ENCODE measurements around the gene TMEM238. TPM values are rescaled to one million over a fixed set of nuclear protein-coding genes. Genes with fewer than 3 reads are reported as not detected.
"Not testable (repeated sequence)": the region's sequence is repeated elsewhere in the genome, so short reads cannot be mapped to it uniquely, and the experiment has no call there.

Gene TMEM238, protein sequence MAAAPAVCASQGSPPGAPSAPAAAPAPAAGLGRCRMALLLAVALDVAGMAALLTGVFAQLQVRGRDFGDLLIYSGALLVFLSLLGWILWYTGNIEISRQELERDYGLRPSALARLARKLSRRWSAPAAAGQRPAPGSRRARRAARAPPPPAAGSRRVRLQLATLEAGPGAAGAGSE
- 4.2 TPM for total RNA-seq

DNA sequence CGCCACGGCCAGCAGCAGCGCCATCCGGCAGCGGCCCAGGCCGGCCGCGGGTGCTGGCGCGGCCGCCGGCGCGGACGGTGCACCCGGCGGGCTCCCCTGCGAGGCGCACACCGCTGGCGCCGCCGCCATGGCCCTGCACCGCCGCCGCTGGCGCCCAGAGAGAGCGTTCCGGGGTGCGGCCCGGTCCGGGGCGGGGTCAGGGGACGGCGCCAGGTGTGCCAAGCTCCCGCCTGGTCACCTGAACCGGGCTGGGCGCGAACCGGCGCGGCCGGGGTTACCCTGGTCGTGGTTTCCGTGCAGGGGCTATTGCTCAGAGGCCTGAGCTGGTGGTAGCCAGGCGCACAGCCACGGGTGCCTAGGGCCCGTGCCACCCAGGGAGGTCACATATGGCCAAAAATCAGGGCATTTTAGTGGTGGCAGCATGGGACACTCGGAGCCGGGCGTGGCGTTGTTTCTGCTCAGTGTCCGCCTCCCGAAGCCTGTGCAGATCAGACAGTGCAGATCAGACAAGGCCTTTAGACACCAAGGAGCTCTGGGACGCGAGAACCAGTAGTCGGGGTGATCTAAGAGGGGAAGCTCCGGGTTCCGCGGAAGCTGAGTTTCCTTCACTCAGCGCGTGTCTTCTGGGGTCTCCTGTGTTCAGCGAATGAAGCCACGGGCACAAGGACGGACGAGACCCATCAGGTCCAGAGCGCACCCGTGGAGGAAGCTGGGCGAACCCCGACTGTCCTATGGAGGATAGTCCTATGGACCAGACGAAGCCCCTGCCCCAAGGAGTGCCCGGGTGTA, at the start of gene TMEM238:
TMEM238 (minus strand) TSS at position 162 of the 789 bp plus-strand sequence; CDS start at position 129, 33 bp downstream.
- DNase-seq, result peak; percentile 22

DNA sequence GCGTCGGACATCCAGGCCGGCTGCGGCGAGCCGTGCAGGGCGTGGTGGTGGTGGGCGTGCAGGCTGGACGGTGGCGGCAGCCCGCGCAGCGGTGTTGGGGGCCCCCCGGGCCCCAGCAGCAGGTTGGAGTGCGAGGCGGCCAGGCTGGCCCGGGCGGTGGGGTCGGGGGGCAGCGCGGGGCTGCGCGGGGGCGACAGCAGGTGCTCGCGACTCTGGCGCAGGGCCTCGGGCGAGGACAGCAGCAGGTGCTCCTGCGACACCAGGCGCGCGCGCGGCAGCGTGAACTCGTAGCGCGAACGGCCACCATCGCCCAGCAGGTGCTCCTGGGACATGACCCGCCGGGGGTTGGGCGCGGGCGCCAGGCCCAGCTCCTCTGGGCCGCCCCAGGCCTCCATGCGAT, 49.2 kb upstream of the TMEM238 start:
- DNase-seq, result no peak

DNA sequence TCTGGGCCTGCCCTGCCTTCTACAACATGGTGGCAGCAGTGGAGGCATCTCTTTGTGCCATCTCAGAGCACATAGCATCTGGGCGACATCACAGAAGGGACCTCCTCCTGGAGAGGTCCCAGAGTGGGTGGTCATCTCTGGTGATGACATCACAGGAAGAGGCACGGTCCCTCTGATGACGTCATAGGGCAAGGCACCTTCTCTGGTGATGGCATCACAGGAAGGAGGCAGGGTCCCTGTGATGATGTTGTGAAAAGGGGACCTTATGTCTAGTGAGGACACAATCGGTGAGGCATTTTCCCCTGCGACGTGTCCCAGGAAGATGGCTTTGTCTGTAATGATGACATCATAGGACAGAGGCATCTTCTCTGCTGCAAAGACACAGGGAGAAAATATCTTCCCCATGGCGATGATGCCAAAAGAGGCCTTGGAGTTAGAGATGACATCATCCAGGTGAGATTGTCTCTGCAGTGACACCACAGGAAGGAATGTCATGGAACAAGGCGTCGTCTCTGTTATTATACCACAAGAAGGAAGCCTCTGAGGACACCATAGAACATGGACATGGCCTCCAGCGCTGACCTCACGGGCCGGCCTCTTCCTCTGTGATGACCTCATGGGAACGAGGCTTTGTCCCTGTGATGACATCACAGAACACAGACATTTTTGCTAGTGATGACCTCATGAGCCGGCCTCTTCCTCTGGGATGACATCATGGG, 48.3 kb upstream of the TMEM238 start:
- no peak for DNase-seq

DNA sequence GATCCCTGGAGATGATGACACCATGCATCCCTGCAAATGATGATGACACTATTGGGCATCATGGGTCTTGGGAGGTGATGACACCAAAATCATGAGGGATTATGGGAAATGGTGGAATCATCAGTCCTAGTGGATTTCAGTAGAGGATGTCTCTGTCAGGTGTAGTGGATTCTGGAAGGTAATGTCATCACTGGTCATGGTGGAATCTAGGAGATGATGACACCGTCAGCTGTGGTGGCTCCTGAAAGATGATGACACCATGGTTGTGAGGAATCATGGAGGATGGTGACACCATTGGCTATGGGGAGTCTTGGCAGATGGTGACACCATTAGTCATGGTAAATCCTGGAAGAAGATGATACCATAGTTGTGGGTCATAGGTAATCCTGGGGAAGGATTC, 47.1 kb upstream of the TMEM238 start:
- DNase-seq, result no peak

DNA sequence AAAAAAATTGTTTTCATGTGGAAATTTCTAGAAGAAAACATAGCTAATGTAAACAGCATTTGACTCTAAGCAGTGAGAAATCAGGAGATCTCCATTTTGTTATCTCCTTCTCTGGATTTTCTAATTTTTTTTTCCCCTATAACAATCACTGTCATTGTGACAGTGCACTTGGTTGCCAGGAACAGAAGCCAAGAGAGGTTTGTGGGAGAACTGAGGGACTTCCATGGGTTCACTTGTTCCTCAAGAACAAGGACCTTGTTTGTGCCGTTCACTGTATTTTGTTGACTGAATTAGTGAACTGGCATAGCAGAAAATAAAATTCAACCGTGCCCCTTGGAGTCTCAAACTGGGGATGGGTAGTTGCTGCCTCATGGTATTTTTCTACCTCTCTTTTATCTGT, 42.0 kb upstream of the TMEM238 start:
- no peak for DNase-seq

DNA sequence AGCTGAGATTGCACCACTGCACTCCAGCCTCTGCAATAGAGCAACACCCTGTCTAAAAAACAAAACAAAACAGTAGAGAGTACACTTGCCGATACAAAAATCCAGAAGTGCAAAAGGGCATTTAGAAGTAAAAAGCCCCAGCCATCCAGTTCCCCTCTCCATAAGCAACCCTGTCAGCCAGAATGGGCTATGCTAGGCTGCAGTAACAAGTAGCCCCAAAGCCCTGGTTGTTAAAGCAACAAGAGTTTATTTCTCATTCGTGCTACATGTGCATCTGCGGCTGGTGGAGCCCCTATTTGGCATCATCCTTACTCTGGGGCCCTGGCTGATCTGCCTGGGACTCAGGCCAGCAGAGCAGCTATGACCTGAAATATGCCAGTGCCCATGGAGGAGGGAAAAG, 40.4 kb upstream of the TMEM238 start:
- no peak for DNase-seq

DNA sequence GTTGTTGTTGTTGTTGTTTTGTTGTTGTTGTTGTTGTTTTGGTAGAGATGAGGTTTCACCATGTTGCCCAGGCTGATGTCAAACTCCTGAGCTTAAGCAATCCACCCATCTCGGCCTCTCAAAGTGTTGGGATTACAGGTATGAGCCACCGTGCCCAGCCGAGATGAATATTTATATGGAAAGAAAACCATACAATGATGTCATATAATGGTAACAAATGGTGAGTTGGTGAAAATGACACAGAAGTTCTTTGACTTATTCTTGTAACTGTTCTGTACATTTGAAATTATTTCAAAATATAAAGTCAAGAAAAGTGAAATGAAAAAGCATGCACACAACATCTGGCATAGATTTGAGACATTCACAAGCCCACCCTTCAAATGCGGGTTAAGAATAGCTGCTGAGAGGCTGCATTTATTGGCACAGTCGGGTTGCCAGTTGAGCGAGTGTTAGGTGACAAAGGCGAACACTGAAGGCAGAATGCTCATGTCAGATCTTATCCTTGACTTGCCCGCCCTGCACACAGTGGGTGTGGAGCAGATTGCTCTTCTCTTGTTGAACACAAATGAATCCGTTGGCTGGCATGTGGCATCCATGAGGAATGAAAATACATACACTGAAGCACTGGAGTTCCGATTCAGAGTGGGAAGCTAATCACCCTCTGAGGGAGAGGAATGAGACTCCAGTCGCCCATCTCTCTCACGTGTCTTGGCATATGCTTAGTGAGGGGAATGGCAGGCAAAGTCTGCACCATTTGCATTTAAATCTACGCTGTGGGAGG, 39.3 kb upstream of the TMEM238 start:
- no peak for DNase-seq

DNA sequence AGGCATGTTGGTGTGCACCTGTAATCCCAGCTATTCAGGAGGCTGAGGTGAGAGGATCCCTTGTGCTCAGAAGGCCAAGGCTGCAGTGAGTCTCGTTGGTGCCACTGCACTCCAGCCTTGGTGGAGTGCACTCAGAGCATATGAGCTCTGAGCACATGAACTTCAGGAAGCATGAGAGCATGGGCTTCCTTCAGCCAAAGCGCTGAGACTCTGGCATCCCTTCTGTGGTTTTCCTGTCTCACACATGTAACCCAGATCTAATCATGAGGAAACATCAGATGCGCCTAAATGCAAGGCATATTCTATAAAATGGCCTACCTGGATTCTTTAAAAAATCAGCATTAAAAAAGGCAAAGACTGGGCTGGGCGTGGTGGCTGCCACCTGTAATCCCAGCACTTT, 37.2 kb upstream of the TMEM238 start:
- not testable (repeated sequence) for DNase-seq

DNA sequence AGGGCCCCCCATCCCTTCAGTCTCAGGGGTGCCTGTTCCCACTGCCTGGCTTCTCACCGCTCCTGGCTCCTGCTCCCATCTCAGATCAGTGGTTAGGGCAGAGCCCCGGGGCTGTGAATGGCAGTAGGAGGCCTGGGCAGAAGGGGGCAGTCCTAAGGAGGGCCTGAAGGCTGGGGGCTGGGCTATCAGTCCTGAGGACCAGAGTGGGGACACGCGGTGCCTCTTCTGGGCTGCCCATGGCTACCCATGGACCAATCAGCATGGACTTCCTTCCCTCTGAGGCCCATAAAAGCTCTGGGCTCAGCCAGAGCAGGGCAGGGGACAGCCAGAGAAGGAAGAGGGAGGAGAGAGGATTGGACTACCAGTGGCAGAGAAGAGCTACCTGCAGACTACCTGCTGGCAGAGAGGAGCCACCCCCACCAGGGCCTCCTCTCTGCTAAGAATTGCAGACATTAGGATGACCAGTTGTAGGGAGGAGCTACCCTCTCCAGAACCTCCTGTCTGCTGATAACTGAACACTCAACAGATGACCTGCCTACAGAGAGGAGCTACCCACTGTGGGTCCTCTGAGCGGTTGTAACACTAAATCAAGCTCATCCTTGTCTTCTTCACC, 35.6 kb upstream of the TMEM238 start:
- no peak for DNase-seq

DNA sequence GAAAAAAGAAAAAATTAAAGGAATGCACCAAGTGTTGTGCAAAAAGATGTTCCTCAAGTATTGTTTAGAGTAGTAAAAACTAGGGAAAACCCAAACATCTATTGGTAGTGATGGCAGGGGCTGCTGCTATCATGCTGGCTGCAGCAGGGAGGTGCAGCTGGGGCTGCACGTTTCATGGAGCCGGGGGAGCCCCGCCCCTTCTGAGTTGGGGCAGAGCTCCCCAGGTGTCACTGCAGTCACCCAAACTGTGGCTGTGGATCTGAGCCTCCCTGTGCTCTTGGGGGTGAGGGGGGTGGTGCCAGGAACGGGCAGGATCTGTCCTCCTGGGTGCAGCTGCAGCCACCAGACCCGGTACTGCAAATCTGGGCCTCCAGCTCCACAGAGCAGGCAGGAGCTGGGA, 35.0 kb upstream of the TMEM238 start:
- DNase-seq, result no peak

DNA sequence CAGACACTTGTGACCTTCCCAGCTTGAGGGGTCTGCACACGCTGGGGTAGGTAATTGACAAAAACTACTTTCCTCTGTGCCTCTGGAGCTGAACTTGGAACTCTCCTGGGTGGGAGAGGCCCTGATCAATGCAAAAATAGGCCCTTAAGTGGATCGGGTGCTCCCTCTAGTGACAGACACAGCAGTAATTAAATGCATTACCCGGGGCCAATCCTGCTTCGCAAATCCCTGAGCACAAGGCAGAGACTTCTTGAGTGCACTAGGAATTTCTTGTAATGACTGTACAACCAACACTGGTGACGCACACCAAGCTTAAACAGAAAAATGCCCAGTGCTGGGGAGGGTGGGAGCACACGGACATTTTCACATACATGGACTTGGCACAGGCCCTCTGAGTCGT, 34.1 kb upstream of the TMEM238 start:
- DNase-seq, result peak; percentile 89

DNA sequence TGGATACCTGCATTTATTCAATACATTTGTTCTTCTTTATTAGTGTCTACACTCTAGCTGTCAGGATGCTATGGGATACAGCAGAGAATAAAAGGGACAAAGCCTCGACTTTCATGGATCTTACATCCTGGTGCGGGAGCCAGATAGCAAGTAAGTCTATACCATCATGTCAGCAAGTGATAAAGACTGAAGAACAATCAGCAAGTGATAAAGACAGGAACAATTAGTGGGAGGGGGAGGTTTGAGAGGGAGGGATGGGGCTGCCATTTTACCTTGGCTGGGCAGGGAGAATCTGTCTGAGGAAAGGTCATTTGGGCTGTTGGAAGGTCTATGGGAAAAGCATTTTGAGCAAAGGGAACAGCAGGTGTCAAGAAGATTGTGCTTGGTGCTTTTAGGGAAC, 26.1 kb upstream of the TMEM238 start:
- DNase-seq, result no peak

DNA sequence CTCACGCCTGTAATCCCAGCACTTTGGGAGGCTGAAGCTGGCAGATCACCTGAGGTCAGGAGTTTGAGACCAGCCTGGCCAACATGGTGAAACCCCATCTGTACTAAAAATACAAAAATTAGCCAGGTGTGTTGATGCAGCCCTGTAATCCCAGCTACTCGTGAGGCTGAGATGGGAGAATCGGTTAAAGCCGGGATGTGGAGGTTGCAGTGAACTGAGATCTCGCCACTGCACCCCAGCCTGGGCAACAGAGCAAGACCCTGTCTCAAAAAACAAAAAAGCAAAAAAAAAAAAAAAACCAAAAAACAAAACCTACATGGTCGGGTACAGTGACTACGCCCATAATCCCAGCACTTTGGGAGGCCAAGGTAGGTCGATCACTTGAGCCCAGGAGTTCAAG, 25.1 kb upstream of the TMEM238 start:
- DNase-seq, result not testable (repeated sequence)

DNA sequence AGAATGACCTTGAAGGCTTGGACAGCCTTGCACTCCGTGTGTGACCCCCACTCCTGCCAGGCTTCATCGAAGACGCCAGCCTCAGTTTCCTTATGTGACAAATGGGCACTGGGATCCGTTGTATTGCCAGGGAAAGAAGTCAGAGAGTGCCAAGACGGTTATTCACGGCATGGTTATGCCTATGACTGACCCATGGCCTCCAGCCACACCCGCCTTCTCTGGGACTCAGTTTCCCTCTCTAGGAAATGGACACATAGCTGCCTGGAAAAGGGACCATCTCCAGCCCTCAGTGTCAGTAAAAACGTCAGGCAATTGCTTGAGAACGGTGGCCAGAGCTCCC, 24.4 kb upstream of the TMEM238 start:
- no peak for DNase-seq

DNA sequence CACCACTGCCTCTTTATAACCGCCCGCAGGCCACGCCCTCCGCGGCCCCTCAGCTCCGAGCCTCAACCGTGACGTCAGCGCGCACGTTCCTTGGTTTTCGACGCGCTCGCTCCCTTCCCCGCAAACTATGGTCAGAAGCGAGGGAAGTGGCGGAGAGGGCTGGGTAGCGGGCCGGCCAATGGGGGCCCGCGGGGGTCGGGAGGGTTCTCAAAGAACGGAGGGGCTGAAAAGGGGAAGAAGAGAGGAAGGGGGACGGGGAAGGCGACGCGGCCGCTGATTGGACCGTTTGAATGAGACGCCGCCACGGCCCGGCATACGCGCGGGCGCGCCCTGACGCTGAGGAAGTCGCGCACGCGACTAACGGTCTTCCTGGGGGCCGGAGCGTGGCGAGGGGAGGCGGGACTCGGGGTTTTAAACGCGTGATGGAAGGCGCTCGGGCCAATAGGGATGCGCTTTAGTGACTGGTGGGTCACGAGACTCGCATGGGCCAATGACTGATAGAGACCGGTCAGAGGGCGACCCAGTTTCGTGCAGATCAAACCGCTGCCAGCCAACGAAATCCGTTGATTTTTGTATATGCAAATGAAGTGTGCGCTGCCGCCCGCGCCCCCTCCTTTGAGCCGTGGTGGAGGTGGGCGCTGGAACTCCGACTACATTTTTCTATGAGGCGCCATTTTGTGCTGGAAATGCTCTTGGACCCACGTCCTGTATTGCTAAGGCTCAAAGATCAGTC, 23.9 kb upstream of the TMEM238 start:
- DNase-seq, result peak; percentile 100

DNA sequence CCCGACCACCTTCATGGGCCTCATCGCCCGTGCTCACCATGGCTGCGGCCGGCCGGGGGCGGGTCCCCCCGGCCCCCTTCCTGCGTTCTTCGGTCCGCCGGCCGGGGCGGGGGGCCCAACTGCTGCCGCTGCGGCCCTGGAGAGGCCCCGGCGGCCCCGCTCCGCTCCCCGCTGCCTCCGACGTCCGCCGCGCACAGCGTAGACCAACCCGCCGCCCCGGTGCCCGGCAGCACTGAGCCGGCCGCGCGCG, 23.4 kb upstream of the TMEM238 start, which contains the start of gene UBE2S:
UBE2S (minus strand) TSS at position 239 of the 250 bp plus-strand sequence; CDS start at position 40, 199 bp downstream.
- not testable (repeated sequence) for DNase-seq

DNA sequence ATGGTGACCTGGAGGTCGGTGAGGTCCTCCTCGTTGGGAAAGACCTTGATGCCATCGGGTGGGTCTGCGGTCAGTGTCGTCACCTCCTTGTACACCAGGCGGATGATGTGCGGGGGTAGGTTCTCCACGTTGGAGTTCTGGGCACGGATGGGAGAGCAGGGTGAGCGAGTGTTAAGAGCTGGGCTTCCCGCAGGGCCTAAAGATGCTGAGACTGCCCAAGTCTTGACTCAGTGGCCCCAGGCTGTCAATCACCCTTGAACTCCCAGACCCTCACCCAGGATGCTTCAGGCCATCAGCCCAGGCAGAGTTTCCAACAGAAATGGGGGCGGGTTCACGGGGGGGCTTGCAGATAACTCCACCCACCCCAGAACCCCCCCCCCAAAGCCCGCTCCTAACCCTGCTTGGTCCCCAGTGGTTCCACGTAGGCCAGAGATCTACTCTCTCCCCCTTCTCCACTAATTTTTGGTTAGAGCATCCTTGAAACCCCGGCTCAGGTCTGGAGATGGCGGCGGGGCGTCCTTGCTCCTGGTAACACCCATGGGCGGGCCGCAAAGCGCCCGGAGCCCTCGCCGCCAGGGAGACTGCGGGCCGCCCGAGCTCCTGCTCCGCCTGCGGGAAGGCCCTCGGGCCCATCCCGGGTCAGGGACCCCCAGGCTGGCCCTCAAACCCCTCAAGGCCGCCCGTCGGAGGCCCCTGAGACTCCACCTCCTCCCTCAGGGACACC, 22.9 kb upstream of the TMEM238 start:
- peak; percentile 37 for DNase-seq

DNA sequence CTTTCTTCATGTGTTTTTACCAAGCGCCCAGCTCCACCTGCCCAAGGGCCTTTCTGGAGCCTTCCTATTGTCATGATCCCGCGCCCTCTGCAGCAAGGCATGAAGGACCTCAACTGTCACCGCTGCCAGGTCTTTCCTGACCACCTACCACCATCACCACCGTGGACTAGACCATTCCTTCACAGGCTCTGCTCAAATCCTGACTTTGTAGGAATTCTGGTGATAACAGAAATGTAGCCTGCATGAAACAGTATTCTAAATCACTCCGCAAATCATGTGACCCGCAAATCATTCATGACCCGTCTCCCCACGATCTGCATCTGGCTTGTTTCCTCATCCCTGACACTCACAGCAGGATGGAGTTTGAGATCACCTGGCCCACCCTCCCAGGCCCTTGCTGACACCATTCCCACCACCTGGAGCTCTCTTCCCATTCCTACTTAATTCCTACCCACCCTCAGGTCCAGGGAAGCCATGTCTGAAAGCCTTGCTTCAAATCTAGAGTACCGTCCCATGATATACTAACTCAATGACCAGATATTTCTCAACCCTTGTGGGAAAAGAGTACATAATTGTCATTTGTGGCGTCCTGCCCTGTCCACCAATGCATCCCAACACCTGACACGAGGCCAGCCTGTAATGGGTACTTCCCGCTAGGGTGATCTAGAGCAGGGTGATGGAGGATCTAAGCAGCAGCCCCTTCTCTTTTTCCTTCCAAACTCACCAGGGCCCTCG, 22.2 kb upstream of the TMEM238 start:
- DNase-seq, result no peak

DNA sequence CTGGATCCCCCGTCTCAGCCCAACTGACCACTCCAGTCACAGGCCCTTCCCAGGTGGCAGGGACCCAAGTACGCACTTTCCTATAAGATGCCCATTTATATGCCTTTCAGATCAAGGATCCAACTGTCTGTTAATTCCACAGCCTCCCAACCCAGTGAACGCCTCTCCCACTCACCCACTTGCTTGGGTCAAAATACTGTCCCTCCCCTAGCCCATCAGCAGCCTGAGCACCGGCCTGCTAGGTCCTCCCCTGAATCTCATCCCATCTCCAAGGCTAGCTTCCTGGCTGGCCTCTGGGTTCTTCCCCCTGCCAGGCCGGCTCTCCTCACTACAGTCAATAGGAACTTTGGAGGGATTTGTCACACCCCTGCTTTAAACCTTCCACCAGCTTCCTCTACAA, 21.5 kb upstream of the TMEM238 start:
- DNase-seq, result no peak

DNA sequence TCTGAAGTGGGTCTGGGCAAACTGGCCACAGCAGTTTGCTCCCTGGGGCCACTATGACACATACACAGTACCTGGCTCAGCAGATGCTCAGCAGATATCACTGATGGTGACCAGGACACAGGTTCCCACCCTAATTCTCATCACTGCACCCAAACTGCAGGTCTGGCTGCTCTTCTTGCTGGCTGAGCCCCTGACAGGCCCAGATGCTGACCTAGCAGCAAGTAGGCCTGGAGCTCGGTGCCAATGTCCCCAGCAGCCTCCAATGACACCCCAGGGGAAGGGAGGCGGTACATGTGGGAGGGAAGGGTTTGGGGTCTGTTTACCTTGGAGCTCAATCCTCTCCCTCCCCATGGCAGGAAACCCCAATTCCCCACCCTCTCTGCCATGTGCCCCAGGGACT, 18.4 kb upstream of the TMEM238 start:
- DNase-seq, result no peak

Measured in tongue (tissue), 2 donors.